HK-2 (cell line): Measurements from ENCODE around the gene MAGEA1.
"Not testable (repeated sequence)": the region's sequence is repeated elsewhere in the genome, so short reads cannot be mapped to it uniquely, and the experiment has no call there.

Experiments used
- DNase-seq: peaks from one replicate; pipeline ENCODE4 v3.0.0-alpha.2; 2018; ENCODE audit not compliant: unreplicated experiment

Gene MAGEA1, protein sequence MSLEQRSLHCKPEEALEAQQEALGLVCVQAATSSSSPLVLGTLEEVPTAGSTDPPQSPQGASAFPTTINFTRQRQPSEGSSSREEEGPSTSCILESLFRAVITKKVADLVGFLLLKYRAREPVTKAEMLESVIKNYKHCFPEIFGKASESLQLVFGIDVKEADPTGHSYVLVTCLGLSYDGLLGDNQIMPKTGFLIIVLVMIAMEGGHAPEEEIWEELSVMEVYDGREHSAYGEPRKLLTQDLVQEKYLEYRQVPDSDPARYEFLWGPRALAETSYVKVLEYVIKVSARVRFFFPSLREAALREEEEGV

GRCh38 chrX:153179131-153179530 lies at the start of gene MAGEA1:
MAGEA1 (plus strand) TSS chrX:153179284; CDS start chrX:153182390, 3,106 bp downstream.
- no peak for DNase-seq

- not testable (repeated sequence) for DNase-seq
Measured at GRCh38 chrX:153132924-153133323, 46.2 kb upstream of the MAGEA1 start.

DNA sequence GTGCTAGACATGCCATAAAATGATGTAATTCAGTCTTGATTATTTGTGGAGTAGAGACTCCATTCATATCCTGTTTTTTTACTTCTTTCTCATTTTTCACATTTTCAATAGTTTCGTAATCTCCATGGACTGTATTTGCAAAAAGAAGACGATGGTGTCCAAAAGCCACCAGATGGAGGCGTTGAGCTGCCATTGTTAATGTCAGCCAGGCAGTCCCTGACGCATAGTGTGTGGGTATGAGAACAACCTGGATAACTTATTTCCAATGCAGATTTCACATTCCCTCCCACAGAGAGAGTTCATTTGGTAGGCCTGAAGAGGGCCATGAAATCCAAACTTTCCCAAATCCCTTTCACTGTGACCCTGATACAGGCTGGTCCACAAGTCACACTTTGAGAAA lies 40.0 kb upstream of the MAGEA1 start:
- not testable (repeated sequence) for DNase-seq

GRCh38 chrX:153146288-153146687 lies 32.8 kb upstream of the MAGEA1 start:
- not testable (repeated sequence) for DNase-seq

DNA sequence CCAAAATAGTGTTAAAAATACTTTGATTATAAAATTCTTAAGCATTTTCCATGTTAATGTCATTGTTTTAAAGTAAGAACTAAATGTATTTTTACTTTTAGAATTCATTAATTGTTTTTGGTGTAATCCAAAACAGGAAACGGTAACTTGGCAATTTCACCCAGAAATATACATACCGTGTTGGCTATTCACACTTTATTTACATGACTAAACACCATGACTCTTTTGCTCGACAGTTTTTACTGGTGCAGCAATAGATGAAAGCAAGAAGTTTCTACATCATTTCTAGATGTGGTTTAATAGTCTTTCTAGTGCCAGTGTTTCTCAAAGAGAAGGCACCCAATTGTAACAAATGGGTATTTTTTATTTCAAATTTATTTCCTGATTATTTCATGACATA lies 25.6 kb upstream of the MAGEA1 start:
- no peak for DNase-seq

GRCh38 chrX:153157450-153157849 lies 21.6 kb upstream of the MAGEA1 start:
- DNase-seq: no peak

DNA sequence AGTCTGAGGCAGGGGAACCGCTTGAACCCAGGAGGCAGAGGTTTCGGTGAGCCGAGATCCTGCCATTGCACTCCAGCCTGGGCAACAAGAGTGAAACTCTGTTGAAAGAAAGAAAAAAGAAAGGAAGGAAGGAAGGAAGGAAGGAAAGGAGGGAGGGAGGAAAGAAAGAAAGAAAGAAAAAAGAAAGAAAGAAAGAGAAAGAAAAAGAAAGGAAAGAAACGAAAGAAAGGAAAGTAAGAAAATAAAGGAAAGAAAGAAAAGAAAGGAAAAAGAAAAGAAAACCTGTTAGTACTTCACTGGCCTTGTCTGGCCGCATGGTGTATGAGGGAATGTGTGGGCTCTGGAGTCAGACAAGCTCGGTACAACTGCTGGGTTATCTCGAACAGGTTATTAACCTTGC lies 20.8 kb upstream of the MAGEA1 start:
- no peak for DNase-seq

DNA sequence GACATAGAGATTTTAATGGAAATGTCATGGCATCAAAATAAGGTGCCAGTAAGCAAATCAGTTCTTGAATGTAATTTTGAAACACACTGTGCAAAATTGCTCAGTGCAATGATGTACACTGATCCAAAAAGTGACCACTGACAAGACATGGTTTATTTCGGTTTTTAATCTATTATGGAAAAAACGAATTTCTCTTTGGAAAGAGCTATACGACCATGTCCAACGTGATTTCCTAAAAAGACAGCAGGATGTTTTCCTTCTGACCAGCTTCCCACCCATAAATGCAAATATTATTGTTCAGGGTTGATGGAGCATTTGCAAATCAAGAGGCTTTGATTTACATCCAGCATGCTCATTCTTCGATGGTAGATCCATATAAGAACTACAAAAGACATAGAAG lies 17.1 kb upstream of the MAGEA1 start:
- DNase-seq: no peak

DNA sequence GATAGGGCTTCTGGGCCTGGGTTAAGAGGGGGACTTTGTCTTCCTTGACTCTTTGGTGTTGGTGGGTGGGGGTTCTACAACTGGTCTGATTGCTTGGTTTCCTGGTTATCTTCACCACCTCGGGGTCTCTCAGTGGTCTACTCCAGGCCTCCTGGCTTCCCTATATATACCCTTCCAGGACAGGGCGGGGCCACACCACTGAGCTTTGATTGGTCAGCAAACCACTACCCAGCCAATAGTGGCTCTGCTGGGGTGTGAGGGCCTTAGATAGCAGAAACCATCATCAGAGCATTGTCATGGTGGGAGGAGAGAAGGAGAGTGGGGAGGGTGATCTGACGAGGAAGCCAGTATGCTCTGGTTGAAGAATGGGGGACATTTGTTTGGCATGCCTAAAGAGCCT lies 14.4 kb upstream of the MAGEA1 start:
- no peak for DNase-seq

- not testable (repeated sequence) for DNase-seq
Measured at GRCh38 chrX:153168423-153168822, 10.7 kb upstream of the MAGEA1 start.

- DNase-seq: no peak
Measured at GRCh38 chrX:153181822-153182221, 2.7 kb downstream of the MAGEA1 start.

DNA sequence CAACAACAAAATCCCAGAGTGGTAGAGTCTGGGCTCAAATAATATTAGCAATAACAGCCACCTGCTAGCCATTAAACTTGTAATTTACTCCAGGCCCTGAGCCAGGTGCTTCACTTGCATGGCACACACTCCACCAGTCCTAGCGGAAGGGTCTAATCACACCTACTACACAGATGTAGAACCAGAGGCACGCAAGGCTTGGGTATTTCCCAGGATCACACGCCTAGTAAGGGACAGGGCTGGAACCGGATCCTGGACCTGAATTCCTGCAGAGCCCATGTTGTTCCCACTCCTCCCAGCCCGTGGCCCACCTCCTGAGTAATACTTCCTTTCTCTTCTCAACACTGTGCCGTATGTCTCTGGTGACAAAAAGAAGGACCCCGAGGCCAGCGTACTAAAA lies 5.7 kb downstream of the MAGEA1 start:
- DNase-seq: no peak

- no peak for DNase-seq
Measured at GRCh38 chrX:153190381-153190780, 11.3 kb downstream of the MAGEA1 start.

- no peak for DNase-seq
Measured at GRCh38 chrX:153200462-153200861, 21.4 kb downstream of the MAGEA1 start.

DNA sequence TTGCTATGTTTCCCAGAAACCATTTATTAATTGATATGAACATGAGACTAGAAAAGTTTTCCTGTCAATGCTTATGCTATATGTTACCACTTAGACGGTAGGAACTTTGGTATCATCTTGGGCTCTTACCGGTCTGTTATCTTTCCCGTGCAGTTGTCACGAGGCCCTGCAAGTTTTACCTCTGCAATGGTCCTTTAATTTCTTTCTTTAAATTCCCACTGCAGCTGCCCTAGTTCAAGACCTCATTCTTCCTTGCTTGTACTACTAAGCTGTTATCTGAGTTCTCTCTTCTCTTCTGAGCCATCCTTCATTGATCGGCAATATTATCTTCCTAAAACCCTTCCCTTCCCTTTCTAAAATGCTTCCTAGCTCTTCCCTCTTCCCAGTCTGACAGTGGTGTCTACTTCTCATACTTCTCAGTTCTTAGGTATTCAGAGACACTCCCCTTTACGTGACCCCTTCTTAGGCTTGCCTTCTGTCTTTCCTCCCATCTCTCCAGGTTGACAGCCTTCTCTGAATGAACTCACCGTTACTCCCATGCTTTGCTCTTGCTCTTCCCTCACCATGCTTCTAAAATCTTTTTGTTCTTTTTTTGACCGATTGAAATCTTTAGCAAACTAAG lies 27.5 kb downstream of the MAGEA1 start:
- DNase-seq: no peak

- DNase-seq: no peak
Measured at GRCh38 chrX:153209347-153209746, 30.3 kb downstream of the MAGEA1 start.

DNA sequence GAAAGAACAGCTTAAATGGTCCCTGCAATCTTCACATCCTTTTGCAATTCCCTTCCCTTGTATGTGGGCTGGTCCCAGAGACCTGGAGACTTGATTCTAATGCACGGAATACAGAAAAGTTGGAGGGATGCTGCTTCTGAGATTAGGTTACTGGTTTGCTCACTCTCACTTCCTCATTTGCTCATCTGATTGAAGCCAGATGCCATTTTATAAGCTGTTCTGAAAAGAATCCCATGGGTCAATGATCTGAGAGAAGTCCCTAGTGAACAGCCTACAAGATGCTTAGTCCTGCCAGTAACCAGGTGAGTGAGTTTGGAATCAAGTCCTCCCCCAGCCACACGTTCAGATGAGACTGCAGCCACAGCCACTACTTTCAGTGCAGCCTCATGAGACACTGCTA lies 35.9 kb downstream of the MAGEA1 start:
- no peak for DNase-seq

DNA sequence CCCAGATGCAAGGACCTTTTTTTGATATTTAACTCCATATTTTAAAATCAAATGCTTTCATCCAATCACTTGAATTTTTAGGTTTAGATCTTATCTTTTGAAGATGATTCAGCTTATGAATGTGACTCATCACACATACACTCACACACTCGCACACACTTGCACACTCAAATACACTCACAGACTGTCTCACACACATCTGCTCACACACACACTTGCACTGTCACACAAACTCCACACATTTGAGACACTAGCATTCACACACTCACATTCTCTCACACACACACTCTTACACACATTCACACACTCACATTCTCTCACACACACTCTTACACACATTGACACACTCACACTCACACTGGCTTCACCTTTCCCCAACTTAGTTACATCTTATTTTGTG lies 37.8 kb downstream of the MAGEA1 start:
- DNase-seq: no peak

DNA sequence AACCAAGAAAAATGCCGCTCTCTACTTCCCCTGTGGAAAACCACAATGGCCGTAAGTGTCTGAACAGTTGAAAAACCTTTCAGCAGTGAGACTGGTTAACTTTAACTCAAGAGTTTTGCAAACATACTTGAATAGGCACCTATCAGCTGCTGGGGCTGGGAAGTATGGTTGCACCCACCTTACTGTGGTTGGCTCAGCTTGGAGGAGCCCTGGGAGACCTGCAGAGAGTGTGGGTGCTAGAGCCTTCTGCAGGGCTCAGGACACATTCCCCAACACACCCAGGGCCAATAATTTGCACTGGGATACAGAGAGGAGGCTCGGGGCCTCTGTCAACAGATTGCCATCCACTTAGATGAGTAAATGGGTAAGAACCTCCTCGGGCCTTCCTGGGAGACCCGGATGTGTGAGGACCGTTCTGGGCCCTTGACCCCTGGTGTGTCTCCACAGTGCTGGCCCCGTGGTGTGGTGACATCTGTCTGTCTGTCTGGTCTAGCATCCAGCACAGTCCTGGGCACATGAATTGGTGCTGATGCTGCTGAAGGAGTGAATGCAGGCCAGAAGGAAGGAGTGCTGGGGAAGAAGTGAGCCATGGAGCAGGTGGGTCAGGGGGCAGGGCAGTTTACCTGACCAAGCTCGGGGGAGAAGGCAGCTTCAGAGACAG lies 46.5 kb downstream of the MAGEA1 start:
- no peak for DNase-seq

DNA sequence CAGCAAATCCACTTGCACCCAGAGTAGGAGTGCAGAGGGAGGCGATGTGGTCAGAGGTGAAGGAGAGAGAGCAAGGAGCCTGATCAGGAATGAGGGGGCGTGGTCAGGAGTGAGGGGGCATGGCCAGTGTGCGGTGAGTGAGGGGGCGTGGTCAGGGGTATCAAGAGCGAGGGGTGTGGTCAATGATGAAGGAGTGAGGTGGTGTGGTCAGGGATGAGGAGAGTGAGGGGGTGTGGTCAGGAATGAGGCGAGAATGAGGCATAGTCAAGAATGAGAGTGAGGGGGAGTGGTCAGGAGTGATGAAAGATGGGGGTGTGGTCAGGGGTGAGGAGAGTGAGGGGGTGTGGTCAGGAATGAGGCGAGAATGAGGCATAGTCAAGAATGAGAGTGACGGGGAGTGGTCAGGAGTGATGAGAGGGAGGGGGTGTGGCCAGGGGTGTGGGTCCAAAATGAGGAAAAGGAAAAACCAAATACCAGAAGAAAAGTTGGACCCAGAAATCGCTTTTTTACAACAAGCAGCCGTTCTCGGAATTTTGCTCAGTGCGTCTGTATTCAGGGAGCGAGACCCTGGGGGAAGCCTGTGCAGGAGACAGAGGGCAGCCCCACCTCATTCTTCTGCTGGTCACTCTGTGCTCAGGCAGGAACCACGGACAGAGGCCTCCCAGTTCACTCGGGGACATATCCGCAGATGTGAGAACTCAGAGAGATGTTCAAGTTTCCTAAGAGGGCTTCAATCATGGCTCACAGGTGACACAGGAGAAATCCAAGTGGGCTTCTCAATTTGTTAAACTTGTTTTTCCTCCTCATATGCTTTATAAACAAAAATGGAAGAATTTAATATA lies 47.5 kb downstream of the MAGEA1 start:
- DNase-seq: peak; percentile 21
